ENCODE measurements around the gene CIITA. TPM values are rescaled to one million over a fixed set of nuclear protein-coding genes. Genes with fewer than 3 reads are reported as not detected.

Gene CIITA
- polyA plus RNA-seq, 1 donor (not counting 4 experiments of a cell fraction or from before 2014, with no cell fraction given): 0.05 TPM

DNA sequence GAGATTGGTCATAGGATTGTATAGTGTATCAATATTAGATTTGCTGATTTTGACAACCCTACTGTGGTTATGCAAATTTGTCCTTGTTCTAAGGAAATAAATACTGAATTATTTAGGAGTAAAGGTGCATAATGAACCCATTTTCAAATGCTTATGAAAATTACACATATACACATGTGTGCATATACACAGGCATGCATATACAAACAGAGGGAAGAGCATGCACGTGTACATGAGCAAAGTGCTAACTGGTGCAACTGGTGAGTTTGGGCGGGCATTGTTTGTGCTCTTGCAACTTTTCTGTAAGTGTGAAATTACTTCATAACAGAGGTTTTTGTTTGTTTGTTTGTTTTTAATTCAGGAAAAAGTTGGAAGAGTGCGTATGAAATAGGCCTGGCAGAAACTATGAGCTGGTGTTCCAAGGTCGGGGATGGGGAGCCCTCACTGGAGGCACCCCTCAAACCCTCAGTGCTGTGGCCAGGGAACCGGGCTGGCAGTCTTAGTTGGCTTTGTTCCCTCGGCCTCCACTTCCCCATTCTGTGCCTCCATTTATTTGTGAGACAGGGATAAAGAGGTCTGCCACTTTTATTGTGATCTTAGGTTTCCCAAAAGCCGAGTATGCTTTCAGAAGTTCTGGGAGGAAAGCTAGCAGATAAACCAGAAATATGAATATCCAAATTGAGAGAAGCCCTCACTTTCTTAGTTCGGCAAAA, 59.4 kb downstream of the CIITA start:
- H2AFZ ChIP-seq (ENCODE audit: control insufficient read depth, low read length): no peak overlapping the region
- peaks cover 31% of the 10 kb centered on the region for H3K4me1 ChIP-seq (ENCODE audit: control insufficient read depth, extremely low read depth, insufficient read depth, low read length)
- FAIRE-seq (no peak), DNase-seq (ENCODE audit: low read depth, low spot score) (no peak)
- peaks cover 79% of the 10 kb centered on the region for H3K79me2 ChIP-seq (ENCODE audit: control insufficient read depth, insufficient read depth, low read length)
- H3K9me1 ChIP-seq (ENCODE audit: control insufficient read depth, extremely low read depth, insufficient read depth, low read length): peaks cover 5% of the 10 kb centered on the region
- peaks cover 11 to 33% of the 10 kb centered on the region in 2 experiments for H3K36me3 ChIP-seq (ENCODE audit: control insufficient read depth in 2 of 2, extremely low read depth in 1 of 2, insufficient read depth in 2 of 2, low read length in 2 of 2)
- H3K27me3 ChIP-seq (ENCODE audit: control insufficient read depth, extremely low read depth, insufficient read depth, low read length): no peaks in the 10 kb centered on the region
- H4K20me1 ChIP-seq (ENCODE audit: control insufficient read depth, extremely low read depth, insufficient read depth, low read length): peaks cover 38% of the 10 kb centered on the region
- dilution Hi-C loops (cut with MboI; ENCODE audit: extremely low pct_ligation_motif_present, low sequenced_read_pairs): no loop called here
- H3K9me3 ChIP-seq (ENCODE audit: control insufficient read depth, low read depth, low read length): no peaks in the 10 kb centered on the region
- H3K27ac ChIP-seq (ENCODE audit: control insufficient read depth, insufficient read depth, low read length): no peak overlapping the region
- H3K9ac ChIP-seq (ENCODE audit: control insufficient read depth, extremely low read depth, insufficient read depth, low read length): no peak overlapping the region
- TF ChIP-seq, protein P1, sequence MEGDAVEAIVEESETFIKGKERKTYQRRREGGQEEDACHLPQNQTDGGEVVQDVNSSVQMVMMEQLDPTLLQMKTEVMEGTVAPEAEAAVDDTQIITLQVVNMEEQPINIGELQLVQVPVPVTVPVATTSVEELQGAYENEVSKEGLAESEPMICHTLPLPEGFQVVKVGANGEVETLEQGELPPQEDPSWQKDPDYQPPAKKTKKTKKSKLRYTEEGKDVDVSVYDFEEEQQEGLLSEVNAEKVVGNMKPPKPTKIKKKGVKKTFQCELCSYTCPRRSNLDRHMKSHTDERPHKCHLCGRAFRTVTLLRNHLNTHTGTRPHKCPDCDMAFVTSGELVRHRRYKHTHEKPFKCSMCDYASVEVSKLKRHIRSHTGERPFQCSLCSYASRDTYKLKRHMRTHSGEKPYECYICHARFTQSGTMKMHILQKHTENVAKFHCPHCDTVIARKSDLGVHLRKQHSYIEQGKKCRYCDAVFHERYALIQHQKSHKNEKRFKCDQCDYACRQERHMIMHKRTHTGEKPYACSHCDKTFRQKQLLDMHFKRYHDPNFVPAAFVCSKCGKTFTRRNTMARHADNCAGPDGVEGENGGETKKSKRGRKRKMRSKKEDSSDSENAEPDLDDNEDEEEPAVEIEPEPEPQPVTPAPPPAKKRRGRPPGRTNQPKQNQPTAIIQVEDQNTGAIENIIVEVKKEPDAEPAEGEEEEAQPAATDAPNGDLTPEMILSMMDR (optimal IDR thresholded peaks at IDR 0.05 in 1 of 3, IDR thresholded peaks at IDR 0.05 in 1 of 3, conservative IDR thresholded peaks at IDR 0.05 in 1 of 3; ENCODE audit: extremely low read depth in 1 of 3, insufficient read depth in 2 of 3, low read length in 3 of 3): no peak
- no peak for TF ChIP-seq EZH2 (IDR thresholded peaks at IDR 0.05; ENCODE audit: low read length)
- H3K4me3 ChIP-seq (ENCODE audit: control insufficient read depth in 2 of 3, extremely low read depth in 1 of 3, insufficient read depth in 2 of 3, low read depth in 1 of 3, low read length in 3 of 3): no peak overlapping the region
- H3K4me2 ChIP-seq (ENCODE audit: control insufficient read depth, extremely low read depth, insufficient read depth, low read depth, low read length): no peak overlapping the region

DNA sequence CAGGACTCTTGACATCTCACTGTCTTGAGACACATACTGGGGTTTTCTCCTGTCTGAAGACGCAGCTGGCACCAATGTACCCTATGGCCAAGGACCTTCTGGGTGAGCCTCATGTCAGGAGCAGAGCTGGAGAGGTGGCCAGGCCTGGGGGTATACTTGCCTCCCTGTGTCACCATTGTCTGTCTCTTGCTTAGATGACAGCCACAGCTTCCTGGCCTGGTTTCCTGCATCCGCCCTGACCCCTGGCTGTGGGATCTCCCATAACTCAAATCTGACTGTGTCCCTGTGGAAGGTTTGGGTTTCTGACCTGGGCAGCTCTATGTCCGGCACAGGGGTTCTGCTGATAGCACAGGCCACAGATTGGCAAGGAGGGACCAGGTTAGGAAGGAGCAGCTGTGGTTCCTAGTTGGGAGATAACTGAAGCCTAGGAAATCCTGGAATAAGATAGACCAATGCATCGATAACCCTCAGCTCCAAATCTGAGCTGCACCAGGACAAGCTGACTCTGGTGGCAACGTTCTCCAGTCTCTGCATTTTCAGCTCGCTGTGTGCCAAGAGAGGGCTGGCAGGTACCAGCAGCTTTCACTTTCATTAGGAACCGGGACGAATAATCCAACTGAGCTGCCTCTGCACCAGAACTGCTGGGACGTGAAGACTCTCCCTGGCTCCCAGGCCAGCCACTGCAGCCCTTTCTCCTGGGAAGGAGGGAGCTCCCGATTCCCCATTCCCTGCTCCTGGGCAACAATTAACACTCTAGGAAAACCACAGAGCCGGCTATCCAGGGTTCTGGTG, 60.3 kb downstream of the CIITA start:
- peak overlapping the region in 1 of 3 experiments; percentile 15 for H3K4me3 ChIP-seq (ENCODE audit: control insufficient read depth in 2 of 3, extremely low read depth in 1 of 3, insufficient read depth in 2 of 3, low read depth in 1 of 3, low read length in 3 of 3)
- peaks cover 33% of the 10 kb centered on the region for H4K20me1 ChIP-seq (ENCODE audit: control insufficient read depth, extremely low read depth, insufficient read depth, low read length)

More for the DNA sequence above, 60.3 kb downstream of the CIITA start:
- dilution Hi-C loops (cut with MboI; ENCODE audit: extremely low pct_ligation_motif_present, low sequenced_read_pairs): no loop called here
- FAIRE-seq (no peak), DNase-seq (ENCODE audit: low read depth, low spot score) (no peak)
- peak overlapping the region; percentile 92 for H3K4me2 ChIP-seq (ENCODE audit: control insufficient read depth, extremely low read depth, insufficient read depth, low read depth, low read length)
- H3K9me1 ChIP-seq (ENCODE audit: control insufficient read depth, extremely low read depth, insufficient read depth, low read length): peaks cover 5% of the 10 kb centered on the region
- peaks cover 31% of the 10 kb centered on the region for H3K4me1 ChIP-seq (ENCODE audit: control insufficient read depth, extremely low read depth, insufficient read depth, low read length)
- H3K9ac ChIP-seq (ENCODE audit: control insufficient read depth, extremely low read depth, insufficient read depth, low read length): no peak overlapping the region
- no peak overlapping the region for H2AFZ ChIP-seq (ENCODE audit: control insufficient read depth, low read length)
- H3K27ac ChIP-seq (ENCODE audit: control insufficient read depth, insufficient read depth, low read length): no peak overlapping the region
- no peak for TF ChIP-seq EZH2 (IDR thresholded peaks at IDR 0.05; ENCODE audit: low read length)
- TF ChIP-seq, protein P1 (optimal IDR thresholded peaks at IDR 0.05 in 1 of 3, IDR thresholded peaks at IDR 0.05 in 1 of 3, conservative IDR thresholded peaks at IDR 0.05 in 1 of 3; ENCODE audit: extremely low read depth in 1 of 3, insufficient read depth in 2 of 3, low read length in 3 of 3): no peak
- no peaks in the 10 kb centered on the region for H3K9me3 ChIP-seq (ENCODE audit: control insufficient read depth, low read depth, low read length)
- H3K27me3 ChIP-seq (ENCODE audit: control insufficient read depth, extremely low read depth, insufficient read depth, low read length): no peaks in the 10 kb centered on the region
- peaks cover 11 to 28% of the 10 kb centered on the region in 2 experiments for H3K36me3 ChIP-seq (ENCODE audit: control insufficient read depth in 2 of 2, extremely low read depth in 1 of 2, insufficient read depth in 2 of 2, low read length in 2 of 2)
- H3K79me2 ChIP-seq (ENCODE audit: control insufficient read depth, insufficient read depth, low read length): peaks cover 80% of the 10 kb centered on the region

Data from keratinocyte (primary cell).